H9 (cell line): ENCODE measurements around the gene RGR. TPM values are rescaled to one million over a fixed set of nuclear protein-coding genes. Genes with fewer than 3 reads are reported as not detected.

Source experiments
- DNase-seq: peaks from one replicate; pipeline ENCODE4 v3.0.0-alpha.2; 2017
- H2AFZ ChIP-seq: one replicate; pipeline ENCODE4 v1.6.1; 2013; ENCODE audit warnings: mild to moderate bottlenecking, low read length, control low read depth, moderate library complexity
- H2AK5ac ChIP-seq: 2 replicates; pipeline ENCODE4 v1.6.1; 2013; ENCODE audit warnings: low read length, control low read depth, mixed read lengths; ENCODE audit not compliant: insufficient read length
- H2BK120ac ChIP-seq: one replicate; pipeline ENCODE4 v1.6.1; 2013; ENCODE audit warnings: low read depth, mild to moderate bottlenecking, low read length, control low read depth, inconsistent platforms; ENCODE audit not compliant: poor library complexity, severe bottlenecking
- H2BK12ac ChIP-seq: 2 replicates; pipeline ENCODE4 v1.6.1; 2013; ENCODE audit warnings: low read length, control low read depth, mixed read lengths, low read depth; ENCODE audit not compliant: insufficient read length
- H2BK15ac ChIP-seq: 2 replicates; pipeline ENCODE4 v1.6.1; 2013; ENCODE audit warnings: low read depth, low read length, control low read depth
- H2BK20ac ChIP-seq: one replicate; pipeline ENCODE4 v1.6.1; 2013; ENCODE audit warnings: low read depth, mild to moderate bottlenecking, low read length, control low read depth, inconsistent platforms; ENCODE audit not compliant: poor library complexity, severe bottlenecking
- H2BK5ac ChIP-seq: 2 replicates; pipeline ENCODE4 v1.6.1; 2013; ENCODE audit warnings: low read length, control low read depth, mixed read lengths; ENCODE audit not compliant: insufficient read length
- H3K14ac ChIP-seq: 2 replicates; pipeline ENCODE4 v1.6.1; 2013; ENCODE audit warnings: low read length, control low read depth; ENCODE audit not compliant: insufficient read depth
- H3K18ac ChIP-seq: 2 replicates; pipeline ENCODE4 v1.6.1; 2013; ENCODE audit warnings: low read depth, mild to moderate bottlenecking, mixed read lengths, low read length, control low read depth; ENCODE audit not compliant: insufficient read length
- H3K23ac ChIP-seq: 2 replicates; pipeline ENCODE4 v1.6.1; 2013; ENCODE audit warnings: low read length, control low read depth, mixed read lengths, low read depth; ENCODE audit not compliant: insufficient read length
- H3K23me2 ChIP-seq: 2 replicates; pipeline ENCODE4 v1.6.1; 2013; ENCODE audit warnings: low read depth, mild to moderate bottlenecking, mixed read lengths, low read length, control low read depth; ENCODE audit not compliant: insufficient read length, poor library complexity, severe bottlenecking
- H3K27ac ChIP-seq: 2 replicates; pipeline ENCODE4 v1.5.1; 2013; ENCODE audit warnings: low read length, control low read depth, mixed read lengths, low read depth; ENCODE audit not compliant: insufficient read length
- H3K27me3 ChIP-seq: 2 replicates; pipeline ENCODE4 v1.6.1; 2013; ENCODE audit warnings: low read length, control low read depth, inconsistent platforms; ENCODE audit not compliant: insufficient read depth
- H3K4ac ChIP-seq: 2 replicates; pipeline ENCODE4 v1.6.1; 2013; ENCODE audit warnings: low read depth, mild to moderate bottlenecking, control low read depth, inconsistent platforms, low read length, moderate library complexity
- H3K4me1 ChIP-seq: 2 replicates; pipeline ENCODE4 v1.6.1; 2013; ENCODE audit warnings: low read length, control low read depth, inconsistent platforms; ENCODE audit not compliant: insufficient read depth
- H3K4me2 ChIP-seq: 2 replicates; pipeline ENCODE4 v1.6.1; 2013; ENCODE audit warnings: low read length, control low read depth, mixed read lengths; ENCODE audit not compliant: insufficient read length, insufficient read depth
- H3K56ac ChIP-seq: 2 replicates; pipeline ENCODE4 v1.6.1; 2013; ENCODE audit warnings: low read depth, mild to moderate bottlenecking, mixed read lengths, low read length, control low read depth; ENCODE audit not compliant: insufficient read length
- H3K79me1 ChIP-seq: 2 replicates; pipeline ENCODE4 v1.6.1; 2013; ENCODE audit warnings: low read depth, mild to moderate bottlenecking, moderate library complexity, low read length, control low read depth, inconsistent platforms; ENCODE audit not compliant: insufficient read depth, poor library complexity, severe bottlenecking
- H3K79me2 ChIP-seq: 2 replicates; pipeline ENCODE4 v1.6.1; 2013; ENCODE audit warnings: low read length, control low read depth, inconsistent platforms; ENCODE audit not compliant: insufficient read depth
- H3K9ac ChIP-seq: 2 replicates; pipeline ENCODE4 v1.6.1; 2013; ENCODE audit warnings: low read length, control low read depth, mixed read lengths; ENCODE audit not compliant: insufficient read length; ENCODE audit errors: extremely low read depth
- H3K9me3 ChIP-seq: one replicate; pipeline ENCODE4 v1.6.1; 2013; ENCODE audit warnings: low read depth, low read length, inconsistent platforms; ENCODE audit not compliant: control insufficient read depth
- H3T11ph ChIP-seq: one replicate; pipeline ENCODE4 v1.6.1; 2013; ENCODE audit warnings: mild to moderate bottlenecking, low read length, control low read depth, inconsistent platforms
- H4K20me1 ChIP-seq: one replicate; pipeline ENCODE4 v1.6.1; 2013; ENCODE audit not compliant: control insufficient read depth, insufficient read length, insufficient read depth
- H4K5ac ChIP-seq: 2 replicates; pipeline ENCODE4 v1.6.1; 2013; ENCODE audit warnings: low read depth, mild to moderate bottlenecking, mixed read lengths, low read length, control low read depth; ENCODE audit not compliant: insufficient read length
- H4K8ac ChIP-seq: replicated peaks from 2 replicates; pipeline ENCODE4 v1.6.1; 2013; ENCODE audit warnings: low read length, control low read depth, mixed read lengths, low read depth; ENCODE audit not compliant: insufficient read length
- H4K91ac ChIP-seq: 2 replicates; pipeline ENCODE4 v1.6.1; 2013; ENCODE audit warnings: low read depth, mild to moderate bottlenecking, moderate library complexity, mixed read lengths, low read length, control low read depth; ENCODE audit not compliant: insufficient read length
- H3K27ac Mint-ChIP-seq, 3 experiments: 2 replicates in 2 of 3; 3 replicates in 1 of 3; pipeline ENCODE4 v1.8.0; 2020 to 2021; ENCODE audit warnings: mixed read lengths in 3 of 3, mild to moderate bottlenecking in 1 of 3, moderate library complexity in 1 of 3
- H3K27me3 Mint-ChIP-seq: 2 replicates; pipeline ENCODE4 v1.8.0; 2021; ENCODE audit warnings: low read depth, mild to moderate bottlenecking, moderate library complexity, mixed read lengths
- H3K36me3 Mint-ChIP-seq, 3 experiments: 2 replicates in 2 of 3; 3 replicates in 1 of 3; pipeline ENCODE4 v1.8.0; 2020 to 2021; ENCODE audit warnings: low read depth in 3 of 3, mixed read lengths in 3 of 3; ENCODE audit not compliant: insufficient read depth in 1 of 3
- H3K4me1 Mint-ChIP-seq, 2 experiments: 2 replicates each; pipeline ENCODE4 v1.8.0; 2020; ENCODE audit warnings: mixed read lengths in 2 of 2
- H3K4me3 Mint-ChIP-seq, 2 experiments: 2 replicates in 1 of 2; 3 replicates in 1 of 2; pipeline ENCODE4 v1.8.0; 2020 to 2021; ENCODE audit warnings: mild to moderate bottlenecking in 2 of 2, mixed read lengths in 2 of 2, moderate library complexity in 1 of 2
- H3K9me3 Mint-ChIP-seq, 2 experiments: 2 replicates in 1 of 2; 3 replicates in 1 of 2; pipeline ENCODE4 v1.8.0; 2020; ENCODE audit warnings: mild to moderate bottlenecking in 2 of 2, mixed read lengths in 2 of 2, moderate library complexity in 1 of 2
- WGBS: extraction: QIAGEN DNeasy Blood & Tissue Kit; methylation state at CpG from one replicate; pipeline ENCODE4 v1.1.7; 2013; ENCODE audit warnings: missing lambda C conversion rate, low lambda C conversion rate, mixed read lengths; ENCODE audit not compliant: insufficient read length; ENCODE audit errors: extremely low coverage; 5-methylcytosine and 5-hydroxymethylcytosine counted together
- total RNA-seq: library from RNA; stranded (reverse); gene quantifications from 2 replicates; pipeline ENCODE4 v1.2.1, GENCODE V29; 2021
- TF ChIP-seq, protein P1 (sequence below): fragments of 200-600 bp; sonication (generic); conservative IDR thresholded peaks from 3 replicates; pipeline ENCODE4 v1.8.0; 2021; ENCODE audit warnings: antibody characterized with exemption, mild to moderate bottlenecking

Gene RGR
- total RNA-seq, 1 experiment from 2014 or later: not detected

DNA sequence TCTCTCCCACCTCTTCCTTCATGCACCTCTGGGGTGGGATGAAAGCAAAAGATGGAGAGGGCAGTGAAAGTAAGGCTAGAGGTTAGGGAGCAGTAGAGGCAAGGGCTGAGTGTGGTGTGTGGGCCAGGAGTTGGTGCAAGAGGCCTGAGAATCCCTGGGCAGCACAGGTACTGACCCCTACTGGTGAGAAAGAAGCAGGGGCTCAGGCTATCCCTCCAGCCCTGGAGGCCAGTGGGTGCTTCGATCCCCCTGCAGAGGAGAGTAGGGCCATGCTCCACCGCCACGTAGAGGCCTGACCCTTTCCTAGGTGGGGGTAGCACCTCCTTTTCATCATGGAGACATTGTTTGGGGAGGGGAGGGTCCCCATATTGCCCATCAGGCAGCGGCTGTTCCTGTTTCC, 40.7 kb upstream of the RGR start:
- TF ChIP-seq, protein P1, sequence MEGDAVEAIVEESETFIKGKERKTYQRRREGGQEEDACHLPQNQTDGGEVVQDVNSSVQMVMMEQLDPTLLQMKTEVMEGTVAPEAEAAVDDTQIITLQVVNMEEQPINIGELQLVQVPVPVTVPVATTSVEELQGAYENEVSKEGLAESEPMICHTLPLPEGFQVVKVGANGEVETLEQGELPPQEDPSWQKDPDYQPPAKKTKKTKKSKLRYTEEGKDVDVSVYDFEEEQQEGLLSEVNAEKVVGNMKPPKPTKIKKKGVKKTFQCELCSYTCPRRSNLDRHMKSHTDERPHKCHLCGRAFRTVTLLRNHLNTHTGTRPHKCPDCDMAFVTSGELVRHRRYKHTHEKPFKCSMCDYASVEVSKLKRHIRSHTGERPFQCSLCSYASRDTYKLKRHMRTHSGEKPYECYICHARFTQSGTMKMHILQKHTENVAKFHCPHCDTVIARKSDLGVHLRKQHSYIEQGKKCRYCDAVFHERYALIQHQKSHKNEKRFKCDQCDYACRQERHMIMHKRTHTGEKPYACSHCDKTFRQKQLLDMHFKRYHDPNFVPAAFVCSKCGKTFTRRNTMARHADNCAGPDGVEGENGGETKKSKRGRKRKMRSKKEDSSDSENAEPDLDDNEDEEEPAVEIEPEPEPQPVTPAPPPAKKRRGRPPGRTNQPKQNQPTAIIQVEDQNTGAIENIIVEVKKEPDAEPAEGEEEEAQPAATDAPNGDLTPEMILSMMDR: peak; percentile 83
- Histone ChIP-seq H4K20me1 (no peaks in the 10 kb centered on the region), H4K5ac (no peak overlapping the region), H2BK12ac (no peak overlapping the region), H3T11ph (no peak overlapping the region), H3K4me1 (no peaks in the 10 kb centered on the region), H3K23ac (no peak overlapping the region), H3K4me2 (no peak overlapping the region), H2BK20ac (no peak overlapping the region), H3K18ac (no peak overlapping the region), H4K8ac (no peak overlapping the region), H3K23me2 (no peaks in the 10 kb centered on the region), H2AFZ (no peak overlapping the region), H3K27ac (no peak overlapping the region), H3K27me3 (no peaks in the 10 kb centered on the region), H3K56ac (no peak overlapping the region), H3K9me3 (no peaks in the 10 kb centered on the region), H2AK5ac (no peak overlapping the region), H3K4ac (no peak overlapping the region), H2BK5ac (no peak overlapping the region), H3K14ac (no peak overlapping the region), H3K79me2 (no peaks in the 10 kb centered on the region), H4K91ac (no peak overlapping the region), H3K9ac (no peak overlapping the region), H3K79me1 (no peaks in the 10 kb centered on the region), H2BK15ac (no peak overlapping the region), H2BK120ac (no peak overlapping the region)
- H3K9me3 Mint-ChIP-seq: no peaks in the 10 kb centered on the region
- H3K4me3 Mint-ChIP-seq: no peak overlapping the region
- H3K4me1 Mint-ChIP-seq: no peaks in the 10 kb centered on the region
- peaks cover 3% of the 10 kb centered on the region; the same call in 1 of the 2 replicates for H3K27me3 Mint-ChIP-seq
- H3K27ac Mint-ChIP-seq: no peak overlapping the region
- no CpG with 5 or more reads among the region's 4 CpGs for WGBS
- H3K36me3 Mint-ChIP-seq: no peaks in the 10 kb centered on the region
- peak; percentile 67 for DNase-seq
